Activated CD4-positive, CD25-positive, alpha-beta regulatory T cell treated with anti-CD3 and anti-CD28 coated beads, Interleukin-2, amount 50 U/mL, for 16 hours (primary cell): ENCODE data around the gene CARMIL1.
"Not testable (repeated sequence)": the region's sequence is repeated elsewhere in the genome, so short reads cannot be mapped to it uniquely, and the experiment has no call there.

Experiments
- DNase-seq: peaks from one replicate; pipeline ENCODE4 v3.0.0-alpha.2; 2020; ENCODE audit warnings: low read depth, low spot score

The CARMIL1 gene

GRCh38 chr6:25441663-25442270 is 162.6 kb downstream of the CARMIL1 start:
- DNase-seq, result no peak

GRCh38 chr6:25442898-25443297 is 163.7 kb downstream of the CARMIL1 start:
- DNase-seq, result no peak

- not testable (repeated sequence) for DNase-seq
Observed at GRCh38 chr6:25444521-25444920, 165.3 kb downstream of the CARMIL1 start.

- DNase-seq, result no peak
Observed at GRCh38 chr6:25446830-25447569, 167.8 kb downstream of the CARMIL1 start.

GRCh38 chr6:25447570-25447929 is 168.4 kb downstream of the CARMIL1 start:
- no peak for DNase-seq

- no peak for DNase-seq
Observed at GRCh38 chr6:25448965-25449538, 169.9 kb downstream of the CARMIL1 start.

DNA sequence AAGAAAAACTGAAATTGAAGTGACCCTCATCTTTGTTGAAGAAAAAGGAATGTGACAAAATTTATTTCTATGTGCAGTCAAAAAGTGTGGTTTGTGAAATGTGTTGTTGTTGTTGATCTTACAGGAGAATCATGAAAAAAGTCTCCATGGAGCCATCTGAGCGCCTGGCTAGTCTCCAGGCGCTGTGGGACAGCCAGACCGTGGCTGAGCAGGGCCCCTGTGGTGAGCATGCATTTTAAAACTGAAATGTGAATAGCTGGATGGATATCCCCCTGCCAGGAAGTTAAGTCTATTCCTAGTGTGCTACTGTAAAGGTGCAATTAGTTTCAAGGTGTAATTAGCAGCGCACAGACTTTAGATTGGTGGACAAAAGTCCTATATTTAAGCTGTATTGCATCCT is 170.6 kb downstream of the CARMIL1 start:
- no peak for DNase-seq

GRCh38 chr6:25450469-25451198 is 171.5 kb downstream of the CARMIL1 start:
- no peak for DNase-seq

- DNase-seq, result no peak
Observed at GRCh38 chr6:25452031-25452430, 172.9 kb downstream of the CARMIL1 start.

- no peak for DNase-seq
Observed at GRCh38 chr6:25453288-25453687, 174.1 kb downstream of the CARMIL1 start.

GRCh38 chr6:25454136-25454535 is 175.0 kb downstream of the CARMIL1 start:
- DNase-seq, result no peak

GRCh38 chr6:25456249-25457040 is 177.3 kb downstream of the CARMIL1 start:
- no peak for DNase-seq

DNA sequence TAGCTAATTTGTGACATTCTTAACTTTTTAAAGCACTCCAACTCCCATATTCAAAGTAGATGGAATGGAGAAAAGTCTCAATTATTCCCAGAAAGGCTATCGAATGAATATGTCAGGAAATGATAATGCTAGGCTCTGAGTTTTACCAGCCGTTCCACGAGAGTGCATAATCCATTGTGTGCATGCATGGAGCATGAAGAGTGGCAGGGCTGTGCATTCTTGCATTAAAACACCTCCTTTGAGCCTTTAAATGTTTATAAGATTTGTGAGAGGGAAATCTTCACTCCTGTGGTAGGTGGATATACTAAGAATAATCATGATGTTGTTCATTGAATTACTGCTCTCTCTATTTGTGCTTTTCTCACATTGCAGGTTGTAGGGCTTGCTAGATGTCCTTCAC is 178.3 kb downstream of the CARMIL1 start:
- no peak for DNase-seq

DNA sequence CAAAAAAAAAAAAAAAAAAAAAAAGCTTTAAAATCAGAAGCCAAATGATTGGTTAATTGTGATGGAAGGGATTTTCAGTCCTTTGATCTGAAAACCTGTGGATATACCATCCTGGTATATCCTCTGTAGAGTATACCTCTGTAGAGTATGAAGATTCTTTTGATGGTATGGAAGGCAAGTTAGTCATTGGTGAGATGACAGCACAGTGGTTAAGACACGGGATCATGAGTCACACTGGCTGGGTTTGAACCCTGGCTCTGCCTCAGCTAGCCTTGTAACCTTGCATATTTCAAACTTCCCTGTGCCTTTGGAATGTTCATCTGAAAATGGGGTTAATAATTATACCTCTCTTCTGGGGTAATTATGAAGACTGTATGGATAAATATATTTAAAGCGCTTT is 179.3 kb downstream of the CARMIL1 start:
- DNase-seq, result no peak

DNA sequence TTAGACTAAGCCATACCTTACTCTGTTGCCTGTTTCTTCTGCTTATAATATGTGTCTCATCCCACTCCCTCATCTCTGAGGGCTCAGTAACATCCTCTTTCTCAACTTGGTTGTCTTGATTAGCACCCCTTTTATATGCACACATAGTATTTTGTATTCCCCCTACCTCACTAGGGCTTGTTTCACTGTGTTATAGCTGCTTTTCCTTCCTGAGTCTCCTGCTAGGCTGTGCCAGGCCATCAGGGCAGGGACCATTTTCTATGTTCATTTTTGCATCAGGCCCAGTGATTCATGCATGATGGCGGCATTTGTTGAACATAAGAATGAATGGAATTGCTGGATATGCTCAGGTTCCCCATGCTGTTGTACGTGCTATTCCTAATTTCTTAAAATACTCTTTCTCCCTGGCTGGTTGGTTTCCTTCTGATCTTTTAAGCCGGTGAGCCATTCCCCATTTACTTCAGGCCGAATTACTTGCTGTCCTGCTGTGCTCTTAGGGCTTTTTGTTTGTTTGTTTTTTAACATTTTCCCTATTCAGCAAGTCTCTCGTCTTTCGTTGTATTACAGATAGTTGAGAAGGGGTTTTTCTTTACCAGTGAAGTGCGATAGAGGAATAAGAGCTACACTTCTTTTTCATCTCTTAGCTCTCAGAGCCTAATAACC is 183.2 kb downstream of the CARMIL1 start:
- no peak for DNase-seq

DNA sequence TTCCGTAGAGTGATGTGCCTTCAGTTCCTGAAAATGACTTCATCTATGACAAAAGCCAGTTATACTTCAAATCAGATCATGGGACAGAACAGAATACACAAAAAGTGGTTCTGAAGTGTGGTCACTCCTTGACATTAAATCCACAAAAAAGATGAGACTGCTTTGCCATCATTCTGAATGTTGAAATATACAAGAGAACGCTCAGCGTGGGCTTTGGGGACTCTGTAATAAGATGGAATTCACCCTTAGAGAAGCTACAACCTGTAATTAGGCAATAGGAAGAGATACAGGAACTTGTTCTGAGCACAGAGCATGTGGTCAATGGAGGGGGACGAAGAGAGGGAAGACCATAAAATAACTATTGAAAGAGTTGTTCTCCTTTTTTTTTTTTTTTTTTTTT is 184.3 kb downstream of the CARMIL1 start:
- no peak for DNase-seq

DNA sequence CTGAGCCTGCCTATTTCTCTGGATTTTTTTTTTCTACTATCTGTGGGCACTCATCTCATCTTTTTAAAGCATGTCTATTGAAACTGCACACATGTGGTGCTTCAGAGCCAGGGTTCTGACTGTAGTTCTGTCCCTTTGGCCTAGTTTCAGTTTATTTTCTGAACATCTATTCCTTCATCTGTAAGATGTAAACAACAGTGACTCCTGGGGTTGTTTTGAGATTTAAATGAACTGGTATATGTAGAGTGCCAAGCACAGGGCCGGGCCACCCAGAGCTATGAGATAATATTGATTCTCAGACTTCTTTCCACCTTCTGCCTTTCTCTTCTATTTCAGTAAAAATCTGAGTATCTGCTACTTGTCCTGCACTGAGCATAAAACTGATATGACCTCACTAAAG is 185.1 kb downstream of the CARMIL1 start:
- no peak for DNase-seq

DNA sequence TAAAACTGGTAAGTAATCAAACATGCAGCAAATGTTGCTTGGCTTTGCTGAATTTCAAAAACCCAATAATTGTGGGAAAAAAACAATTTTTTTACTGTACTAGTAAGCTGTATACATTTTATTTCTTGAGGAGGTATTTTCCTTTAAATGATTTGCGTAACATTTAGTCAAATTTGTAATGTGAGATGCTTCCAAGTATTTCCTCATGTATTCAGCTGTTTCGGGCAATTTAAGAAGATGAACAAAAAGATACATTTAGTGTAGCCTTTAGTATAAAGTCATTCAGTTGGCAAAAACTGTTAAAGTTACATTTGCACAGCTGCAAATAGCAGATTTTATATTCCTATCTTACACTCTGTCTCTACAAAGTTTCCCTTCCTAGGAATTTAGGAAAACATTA is 186.8 kb downstream of the CARMIL1 start:
- DNase-seq, result no peak

DNA sequence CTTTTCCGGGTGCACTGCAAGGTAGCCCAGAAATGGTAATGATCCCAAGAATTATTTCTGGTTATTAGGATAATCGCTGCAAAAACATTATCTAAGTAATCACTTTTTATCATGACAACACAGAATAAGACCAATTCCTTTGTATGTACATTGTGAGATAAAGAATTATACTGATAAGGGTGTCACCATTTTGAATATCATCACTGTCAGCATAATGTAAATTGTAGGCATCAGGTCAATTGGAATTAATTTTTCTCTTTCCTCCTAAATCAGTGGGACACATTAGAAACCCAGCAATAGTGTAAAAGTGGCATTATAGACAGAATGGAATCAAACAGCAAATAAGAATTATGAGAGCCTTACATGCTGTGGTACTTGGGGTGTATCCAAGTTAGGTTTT is 189.7 kb downstream of the CARMIL1 start:
- no peak for DNase-seq

DNA sequence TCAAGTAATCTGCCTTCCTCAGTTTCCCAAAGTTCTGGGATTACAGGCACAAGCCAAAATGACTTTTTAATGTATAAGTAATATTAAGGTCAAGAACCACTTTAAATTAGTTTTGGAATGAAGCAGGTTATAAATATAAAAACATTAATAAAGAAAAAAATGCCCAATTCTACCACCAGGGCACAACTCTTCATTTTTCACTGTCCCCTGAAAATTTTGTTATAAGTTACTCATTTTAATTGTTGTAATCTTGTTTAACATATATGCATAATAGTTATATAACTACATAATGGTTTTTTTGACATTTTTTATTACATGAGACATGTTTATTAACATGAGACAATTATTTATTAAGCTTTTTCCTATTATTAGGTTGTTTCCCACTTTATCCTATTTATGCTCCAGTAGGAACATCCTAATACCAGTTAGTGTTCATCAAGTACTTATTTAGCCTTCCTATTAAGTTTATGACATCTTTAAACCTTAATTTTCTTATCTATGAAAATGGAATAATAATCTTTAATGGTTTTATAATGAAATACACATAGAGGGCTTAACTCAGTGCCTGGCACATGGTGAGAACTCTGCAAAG is 190.7 kb downstream of the CARMIL1 start:
- DNase-seq, result no peak

DNA sequence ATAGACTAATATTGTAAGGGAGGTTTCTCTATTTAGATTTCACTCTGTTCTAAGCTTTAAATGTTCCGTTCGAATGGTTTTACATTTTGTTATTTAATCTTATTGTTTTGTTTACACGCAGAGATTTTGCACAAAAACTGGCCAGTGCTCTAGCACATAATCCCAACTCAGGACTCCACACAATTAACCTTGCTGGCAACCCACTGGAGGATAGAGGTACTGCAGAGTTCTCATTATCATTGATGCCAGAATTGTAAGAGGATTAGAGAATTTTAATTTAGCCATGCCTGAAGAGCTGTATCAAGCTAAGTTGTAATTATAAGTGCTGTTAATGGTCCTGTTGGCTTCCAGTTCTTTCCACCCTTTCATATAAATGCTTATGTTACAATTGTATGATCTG is 193.1 kb downstream of the CARMIL1 start:
- DNase-seq, result no peak
